Lower lobe of right lung (tissue), 2 donors: Measurements from ENCODE around the gene DET1. TPM values are rescaled to one million over a fixed set of nuclear protein-coding genes. Genes with fewer than 3 reads are reported as not detected.

ENCODE experiments used
- ATAC-seq, 2 donors: fragments of 200-7000 bp; cut with Tn5 transposase; one replicate each; pipeline ENCODE4 v1.9.1; 2020 to 2022; ENCODE audit warnings: mild to moderate bottlenecking in 2 of 2, moderate library complexity in 2 of 2
- DNase-seq: peaks from one replicate; pipeline ENCODE4 v3.0.0-alpha.2; 2020
- H3K27ac ChIP-seq: fragments of 200-600 bp; one replicate; pipeline ENCODE4 v1.8.0; 2022
- H3K27me3 ChIP-seq: fragments of 200-600 bp; one replicate; pipeline ENCODE4 v1.8.0; 2022; ENCODE audit warnings: low read depth
- H3K36me3 ChIP-seq: fragments of 200-600 bp; one replicate; pipeline ENCODE4 v1.8.0; 2022; ENCODE audit warnings: mild to moderate bottlenecking
- H3K4me1 ChIP-seq: fragments of 200-600 bp; one replicate; pipeline ENCODE4 v1.8.0; 2022
- H3K4me3 ChIP-seq: fragments of 200-600 bp; one replicate; pipeline ENCODE4 v1.8.0; 2022; ENCODE audit warnings: mild to moderate bottlenecking
- H3K9me3 ChIP-seq: fragments of 200-600 bp; one replicate; pipeline ENCODE4 v1.8.0; 2022
- CTCF ChIP-seq: fragments of 200-600 bp; IDR thresholded peaks from one replicate; pipeline ENCODE4 v1.8.0; 2022; ENCODE audit warnings: antibody characterized with exemption, mild to moderate bottlenecking
- intact Hi-C: fragments of 100-400 bp; cut with DNase I; formaldehyde crosslinking; loops from one replicate; pipeline ENCODE4 v1.11.0; 2022
- total RNA-seq: library from RNA; stranded (reverse); fragmentation: NEBNext Ultra II Directional; extraction: Animal tissue kit (Norgen Biotek cat#: 25700); gene quantifications from one replicate; pipeline ENCODE4 v1.2.1, GENCODE V29; 2021
- donor health status: DM: no; HTN: yes; CAD: no; lungs with severe emphysema.

DET1 gene
- total RNA-seq, 1 donor from 2014 or later: 5.0 TPM

- Histone ChIP-seq H3K4me3 (no peak overlapping the region), H3K4me1 (no peaks in the 10 kb centered on the region), H3K36me3 (no peaks in the 10 kb centered on the region), H3K9me3 (no peaks in the 10 kb centered on the region), H3K27ac (no peak overlapping the region), H3K27me3 (no peaks in the 10 kb centered on the region)
- ATAC-seq (no peak), DNase-seq (no peak)
- intact Hi-C loops: no loop called here
- TF ChIP-seq CTCF: no peak
Observed at GRCh38 chr15:88579322-88579721, 32.8 kb upstream of the DET1 start.

GRCh38 chr15:88574655-88575054, 28.2 kb upstream of the DET1 start:
- Histone ChIP-seq H3K36me3 (no peaks in the 10 kb centered on the region), H3K4me3 (no peak overlapping the region), H3K27ac (no peak overlapping the region), H3K27me3 (peaks cover 3% of the 10 kb centered on the region), H3K9me3 (no peaks in the 10 kb centered on the region), H3K4me1 (no peaks in the 10 kb centered on the region)
- DNase-seq: no peak
- no peak for TF ChIP-seq CTCF
- ATAC-seq: no peak
- intact Hi-C loops: no loop called here

GRCh38 chr15:88574077-88574476, 27.6 kb upstream of the DET1 start:
- no peak for DNase-seq
- H3K4me3 ChIP-seq: no peak overlapping the region

GRCh38 chr15:88571852-88572259, 25.4 kb upstream of the DET1 start:
- Histone ChIP-seq H3K27me3 (peaks cover 3% of the 10 kb centered on the region), H3K27ac (no peak overlapping the region), H3K4me1 (no peaks in the 10 kb centered on the region), H3K9me3 (no peaks in the 10 kb centered on the region), H3K36me3 (no peaks in the 10 kb centered on the region), H3K4me3 (no peak overlapping the region)
- intact Hi-C loops: no loop called here
- ATAC-seq (no peak), DNase-seq (no peak)
- no peak for TF ChIP-seq CTCF

More at GRCh38 chr15:88574077-88574476, 27.6 kb upstream of the DET1 start:
- Histone ChIP-seq H3K27me3 (peaks cover 3% of the 10 kb centered on the region), H3K4me1 (no peaks in the 10 kb centered on the region), H3K36me3 (no peaks in the 10 kb centered on the region), H3K9me3 (no peaks in the 10 kb centered on the region), H3K27ac (no peak overlapping the region)
- no peak for TF ChIP-seq CTCF
- intact Hi-C loops: no loop called here
- ATAC-seq: no peak

- DNase-seq: no peak
- intact Hi-C loops: no loop called here
- TF ChIP-seq CTCF: no peak
- no peak overlapping the region for H3K27ac ChIP-seq
- no peaks in the 10 kb centered on the region for H3K36me3 ChIP-seq
- H3K4me3 ChIP-seq: no peak overlapping the region
- no peaks in the 10 kb centered on the region for H3K9me3 ChIP-seq
- no peaks in the 10 kb centered on the region for H3K4me1 ChIP-seq
- H3K27me3 ChIP-seq: peaks cover 3% of the 10 kb centered on the region
- peak in 1 of 2 donors; percentile 13 for ATAC-seq
Observed at GRCh38 chr15:88571153-88571851, 24.8 kb upstream of the DET1 start.
